Measurements from ENCODE around the gene KL.

The KL gene

GRCh38 chr13:33114146-33114545 is 97.9 kb downstream of the KL start (continued):
- no peak for TF ChIP-seq ZNF544 (tag by site-specific recombination; IDR thresholded peaks at IDR 0.05)
- no peak for TF ChIP-seq ZNF48 (tag by site-specific recombination; IDR thresholded peaks at IDR 0.05)
- no peak for TF ChIP-seq REST (tag by site-specific recombination; IDR thresholded peaks at IDR 0.05)
- no peak for TF ChIP-seq ZNF10 (tag by site-specific recombination; IDR thresholded peaks at IDR 0.05)

- POLR2A ChIA-PET, result no interaction called here
- no peaks in the 10 kb centered on the region for H3K4me1 ChIP-seq (ENCODE audit: control insufficient read depth, insufficient read depth, low read length)
- no peaks in the 10 kb centered on the region for H3K9me3 ChIP-seq (ENCODE audit: control insufficient read depth, insufficient read depth, low read depth, low read length)
- H3K4me3 ChIP-seq (ENCODE audit: low read depth, low read length), result no peak overlapping the region
- no peak overlapping the region for H3K27ac ChIP-seq (ENCODE audit: extremely low read depth, low read depth, low read length)
- CTCF ChIA-PET, result no interaction called here
- TF ChIP-seq ZNF561 (tag by site-specific recombination; IDR thresholded peaks at IDR 0.05; ENCODE audit: borderline replicate concordance), result no peak
- TF ChIP-seq ZNF621 (tag by site-specific recombination; IDR thresholded peaks at IDR 0.05), result no peak
- TF ChIP-seq ZSCAN16 (tag by site-specific recombination; IDR thresholded peaks at IDR 0.05), result no peak
- no peak for TF ChIP-seq TSHZ1 (tag by site-specific recombination; IDR thresholded peaks at IDR 0.05; ENCODE audit: borderline replicate concordance)
- no peak for TF ChIP-seq RBAK (tag by site-specific recombination; IDR thresholded peaks at IDR 0.05)
- TF ChIP-seq ZNF518A (tag by site-specific recombination; conservative IDR thresholded peaks at IDR 0.05; ENCODE audit: low read depth), result no peak
- no peak for TF ChIP-seq ZBTB10 (tag by site-specific recombination; IDR thresholded peaks at IDR 0.05)
- no peak for TF ChIP-seq ZNF514 (tag by site-specific recombination; IDR thresholded peaks at IDR 0.05)
- TF ChIP-seq SCRT1 (tag by site-specific recombination; IDR thresholded peaks at IDR 0.05; ENCODE audit: borderline replicate concordance), result no peak
- TF ChIP-seq ZBTB21 (tag by site-specific recombination; IDR thresholded peaks at IDR 0.05), result no peak
- peaks cover 0 to 13% of the 10 kb centered on the region in 2 experiments; a peak in 1 of 3 replicates for H3K36me3 ChIP-seq (ENCODE audit: control insufficient read depth in 2 of 2, insufficient read depth in 1 of 2, low read length in 2 of 2)
These were observed 99.1 kb downstream of the KL start for GRCh38 chr13:33115274-33115673.

Data from HEK293 (cell line).